ENCODE results near the gene CHAF1B.

CHAF1B gene

GRCh38 chr21:36395353-36396111 lies 10.3 kb downstream of the CHAF1B start:
- Histone ChIP-seq H3K4me3 (replicated peaks; ENCODE audit: insufficient read depth, low read length) (no peak overlapping the region), H3K27me3 (ENCODE audit: insufficient read depth, poor library complexity, severe bottlenecking) (no peaks in the 10 kb centered on the region), H3K27ac (replicated peaks) (no peak overlapping the region)
- no peak for DNase-seq (ENCODE audit: low read depth in 1 of 2, low spot score in 1 of 2)
- TF ChIP-seq POLR2AphosphoS5 (IDR thresholded peaks at IDR 0.05; ENCODE audit: low read depth) (no peak), GABPA (IDR thresholded peaks at IDR 0.05; ENCODE audit: low read depth) (no peak), SPI1 (IDR thresholded peaks at IDR 0.05; ENCODE audit: borderline replicate concordance, low read depth) (no peak), CTCF (IDR thresholded peaks at IDR 0.05; ENCODE audit: insufficient read depth, low read length) (no peak), REST (IDR thresholded peaks at IDR 0.05; ENCODE audit: insufficient replicate concordance, low read depth) (no peak)

- TF ChIP-seq SPI1 (IDR thresholded peaks at IDR 0.05; ENCODE audit: borderline replicate concordance, low read depth) = no peak
- TF ChIP-seq CTCF (IDR thresholded peaks at IDR 0.05; ENCODE audit: insufficient read depth, low read length) = no peak
- TF ChIP-seq REST (IDR thresholded peaks at IDR 0.05; ENCODE audit: insufficient replicate concordance, low read depth) = no peak
- no peak for TF ChIP-seq GABPA (IDR thresholded peaks at IDR 0.05; ENCODE audit: low read depth)
- TF ChIP-seq POLR2AphosphoS5 (IDR thresholded peaks at IDR 0.05; ENCODE audit: low read depth) = no peak
- no peak for DNase-seq (ENCODE audit: low read depth in 1 of 2, low spot score in 1 of 2)
- H3K27me3 ChIP-seq (ENCODE audit: insufficient read depth, poor library complexity, severe bottlenecking) = no peaks in the 10 kb centered on the region
- H3K27ac ChIP-seq (replicated peaks) = no peak overlapping the region
- no peak overlapping the region for H3K4me3 ChIP-seq (replicated peaks; ENCODE audit: insufficient read depth, low read length)
Observed at GRCh38 chr21:36396325-36396724, 11.1 kb downstream of the CHAF1B start.

GRCh38 chr21:36396971-36397370 lies 11.8 kb downstream of the CHAF1B start:
- no peak overlapping the region for H3K4me3 ChIP-seq (replicated peaks; ENCODE audit: insufficient read depth, low read length)
- TF ChIP-seq GABPA (IDR thresholded peaks at IDR 0.05; ENCODE audit: low read depth) = no peak
- no peak for TF ChIP-seq SPI1 (IDR thresholded peaks at IDR 0.05; ENCODE audit: borderline replicate concordance, low read depth)
- no peak for TF ChIP-seq REST (IDR thresholded peaks at IDR 0.05; ENCODE audit: insufficient replicate concordance, low read depth)
- no peak for TF ChIP-seq POLR2AphosphoS5 (IDR thresholded peaks at IDR 0.05; ENCODE audit: low read depth)
- TF ChIP-seq CTCF (IDR thresholded peaks at IDR 0.05; ENCODE audit: insufficient read depth, low read length) = no peak

More at GRCh38 chr21:36396971-36397370, 11.8 kb downstream of the CHAF1B start:
- DNase-seq (ENCODE audit: low read depth in 1 of 2, low spot score in 1 of 2) = no peak
- H3K27me3 ChIP-seq (ENCODE audit: insufficient read depth, poor library complexity, severe bottlenecking) = no peaks in the 10 kb centered on the region
- H3K27ac ChIP-seq (replicated peaks) = no peak overlapping the region

Data from HL-60 (cell line).